CD4-positive, alpha-beta T cell (primary cell): Measurements from ENCODE around the gene FMN1. TPM values are rescaled to one million over a fixed set of nuclear protein-coding genes. Genes with fewer than 3 reads are reported as not detected.

Experiments
- ATAC-seq: fragments of 200-7000 bp; cut with Tn5 transposase; one replicate; pipeline ENCODE4 v1.10.0; 2022; ENCODE audit warnings: mild to moderate bottlenecking; ENCODE audit not compliant: poor library complexity
- CTCF ChIA-PET: fragments of 350-600 bp; sonication (Branson Sonifier 250); formaldehyde crosslinking; loops from one replicate; lab custom pipeline; 2021; ENCODE audit warnings: antibody characterized with exemption, inconsistent platforms; lab: Charles Lee
- POLR2A ChIA-PET: fragments of 350-600 bp; sonication (Branson Sonifier 250); formaldehyde crosslinking; loops from one replicate; lab custom pipeline; 2021; ENCODE audit warnings: antibody characterized with exemption, inconsistent platforms; lab: Charles Lee
- DNase-seq, 14 experiments: peaks; one replicate each; pipeline ENCODE4 v3.0.0-alpha.2; 2013 to 2020; ENCODE audit warnings: mixed read lengths in 2 of 14
- H3K27ac ChIP-seq, 2 donors: one replicate each; pipeline versions ENCODE4 v1.5.1 to v1.7.0; 2013; ENCODE audit warnings: low read length in 2 of 2, low read depth in 1 of 2, mild to moderate bottlenecking in 1 of 2
- H3K27me3 ChIP-seq, 2 experiments: 1 replicate in 1 of 2; 2 replicates in 1 of 2; pipeline versions ENCODE4 v1.6.1 to v1.7.0; 2013; ENCODE audit warnings: low read length in 2 of 2, control low read depth in 1 of 2, mild to moderate bottlenecking in 1 of 2, moderate library complexity in 1 of 2; ENCODE audit not compliant: insufficient read depth in 2 of 2, control insufficient read depth in 1 of 2
- H3K36me3 ChIP-seq: one replicate; pipeline ENCODE4 v1.6.1; 2013; ENCODE audit warnings: low read length, control low read depth; ENCODE audit not compliant: insufficient read depth
- H3K4me1 ChIP-seq: one replicate; pipeline ENCODE4 v1.6.1; 2013; ENCODE audit warnings: low read length, control low read depth; ENCODE audit not compliant: insufficient read depth
- H3K4me3 ChIP-seq: one replicate; pipeline ENCODE4 v1.5.1; 2013; ENCODE audit warnings: mild to moderate bottlenecking, low read length, moderate library complexity
- H3K9me3 ChIP-seq, 2 experiments: 1 replicate in 1 of 2; 2 replicates in 1 of 2; pipeline versions ENCODE4 v1.6.1 to v1.7.0; 2013; ENCODE audit warnings: low read length in 2 of 2, mild to moderate bottlenecking in 2 of 2, control low read depth in 1 of 2, moderate library complexity in 1 of 2; ENCODE audit not compliant: control insufficient read depth in 1 of 2, insufficient read depth in 1 of 2
- H3K27ac Mint-ChIP-seq: one replicate; pipeline ENCODE4 v1.8.0; 2020; ENCODE audit warnings: mixed read lengths
- H3K27me3 Mint-ChIP-seq: one replicate; pipeline ENCODE4 v1.8.0; 2021; ENCODE audit warnings: mixed read lengths
- H3K36me3 Mint-ChIP-seq: one replicate; pipeline ENCODE4 v1.8.0; 2021; ENCODE audit warnings: low read depth, mixed read lengths
- H3K4me1 Mint-ChIP-seq: one replicate; pipeline ENCODE4 v1.8.0; 2021; ENCODE audit warnings: low read depth, mixed read lengths
- H3K4me3 Mint-ChIP-seq: one replicate; pipeline ENCODE4 v1.8.0; 2020; ENCODE audit warnings: mild to moderate bottlenecking, mixed read lengths
- H3K9me3 Mint-ChIP-seq: one replicate; pipeline ENCODE4 v1.8.0; 2020; ENCODE audit warnings: mixed read lengths
- CTCF ChIP-seq: fragments of 200-600 bp; IDR thresholded peaks from one replicate; pipeline ENCODE4 v1.8.0; 2022; ENCODE audit warnings: antibody characterized with exemption, mild to moderate bottlenecking
- intact Hi-C, 2 experiments: fragments of 100-400 bp; cut with DNase I in 1 of 2; cut with micrococcal nuclease in 1 of 2; formaldehyde crosslinking; loops; one replicate each; pipeline versions ENCODE4 v1.15.1 to v1.9.0; 2023 to 2025; cut with DNase I, micrococcal nuclease
- total RNA-seq, 174 experiments: library from RNA in 2 of 174; stranded (reverse) in 2 of 174; gene quantifications; one replicate each; pipeline ENCODE4 v1.2.3 and lab custom pipeline; 2021 to 2026

The FMN1 gene
- total RNA-seq, 2 experiments from 2014 or later: 0.39 to 0.55 TPM

- Histone ChIP-seq H3K27me3 (no peaks in the 10 kb centered on the region), H3K4me3 (no peak overlapping the region), H3K4me1 (no peaks in the 10 kb centered on the region), H3K27ac (no peak overlapping the region), H3K9me3 (peaks cover 0 to 4% of the 10 kb centered on the region in 2 experiments), H3K36me3 (no peaks in the 10 kb centered on the region)
- POLR2A ChIA-PET: no interaction called here
- CTCF ChIA-PET: no interaction called here
- H3K27ac Mint-ChIP-seq: no peak overlapping the region
- no peak for DNase-seq
- peaks cover 38% of the 10 kb centered on the region for H3K27me3 Mint-ChIP-seq
- intact Hi-C loops: no loop called here
- no peaks in the 10 kb centered on the region for H3K9me3 Mint-ChIP-seq
- TF ChIP-seq CTCF: no peak
- no peaks in the 10 kb centered on the region for H3K4me1 Mint-ChIP-seq
- ATAC-seq: no peak
- no peaks in the 10 kb centered on the region for H3K36me3 Mint-ChIP-seq
- no peak overlapping the region for H3K4me3 Mint-ChIP-seq
Observed at GRCh38 chr15:32763295-32763694, 431.2 kb downstream of the FMN1 start.

- H3K4me1 ChIP-seq: no peaks in the 10 kb centered on the region
- no peaks in the 10 kb centered on the region for H3K4me1 Mint-ChIP-seq
Observed at GRCh38 chr15:32757426-32757825, 437.1 kb downstream of the FMN1 start.

GRCh38 chr15:32750979-32751378 is 443.5 kb downstream of the FMN1 start:
- ChIA-PET CTCF (no interaction called here), POLR2A (no interaction called here)
- DNase-seq: no peak
- H3K27ac Mint-ChIP-seq: no peak overlapping the region
- no peaks in the 10 kb centered on the region for H3K4me1 Mint-ChIP-seq
- intact Hi-C loops: no loop called here
- H3K27me3 Mint-ChIP-seq: peaks cover 38% of the 10 kb centered on the region
- H3K27me3 ChIP-seq: peaks cover 2 to 6% of the 10 kb centered on the region in 2 experiments
- no peaks in the 10 kb centered on the region for H3K9me3 Mint-ChIP-seq
- no peak overlapping the region for H3K27ac ChIP-seq
- no peaks in the 10 kb centered on the region for H3K36me3 Mint-ChIP-seq
- ATAC-seq: no peak
- H3K4me3 Mint-ChIP-seq: no peak overlapping the region
- TF ChIP-seq CTCF: no peak
- H3K9me3 ChIP-seq: no peaks in the 10 kb centered on the region
- H3K4me3 ChIP-seq: no peak overlapping the region
- H3K36me3 ChIP-seq: no peaks in the 10 kb centered on the region
- no peaks in the 10 kb centered on the region for H3K4me1 ChIP-seq

More at GRCh38 chr15:32757426-32757825, 437.1 kb downstream of the FMN1 start:
- H3K36me3 Mint-ChIP-seq: no peaks in the 10 kb centered on the region
- ChIA-PET CTCF (no interaction called here), POLR2A (no interaction called here)
- no peak overlapping the region for H3K27ac Mint-ChIP-seq
- no peak for TF ChIP-seq CTCF
- H3K27me3 ChIP-seq: no peaks in the 10 kb centered on the region
- H3K27me3 Mint-ChIP-seq: peaks cover 56% of the 10 kb centered on the region
- H3K27ac ChIP-seq: no peak overlapping the region
- H3K36me3 ChIP-seq: no peaks in the 10 kb centered on the region
- ATAC-seq (no peak), DNase-seq (no peak)
- H3K9me3 Mint-ChIP-seq: no peaks in the 10 kb centered on the region
- no peak overlapping the region for H3K4me3 ChIP-seq
- peaks cover 0 to 4% of the 10 kb centered on the region in 2 experiments for H3K9me3 ChIP-seq
- no peak overlapping the region for H3K4me3 Mint-ChIP-seq
- intact Hi-C loops: no loop called here
